HCT116 (cell line): Measurements from ENCODE around the gene NPFFR1.
A peak's percentile ranks its signal among the peaks of the same experiment; 100 is the strongest.

Source experiments
- CTCF ChIP-seq, 3 experiments: fragments of 200-600 bp in 1 of 3; sonication (generic) in 1 of 3; IDR thresholded peaks in 2 of 3; conservative IDR thresholded peaks in 1 of 3; 2 replicates each; pipeline ENCODE4 v1.5.1; 2012 to 2017; ENCODE audit warnings: low read depth in 2 of 3, low read length in 2 of 3, antibody characterized with exemption in 1 of 3, borderline replicate concordance in 1 of 3, control low read depth in 1 of 3, mild to moderate bottlenecking in 1 of 3, mixed read lengths in 1 of 3, mixed run types in 1 of 3, moderate library complexity in 1 of 3; ENCODE audit not compliant: insufficient read depth in 1 of 3
- EZH2 ChIP-seq: fragments of 200-600 bp; sonication (generic); IDR thresholded peaks from 2 replicates; pipeline ENCODE4 v1.6.1; 2017; ENCODE audit warnings: antibody characterized with exemption, mixed run types
- SP1 ChIP-seq: IDR thresholded peaks from 2 replicates; pipeline ENCODE4 v1.6.1; 2012; ENCODE audit warnings: low read depth
- ZNF274 ChIP-seq: fragments of 200-500 bp; sonication (Bioruptor generic); IDR thresholded peaks from 2 replicates; pipeline ENCODE4 v1.6.1; 2014; ENCODE audit warnings: mild to moderate bottlenecking, low read depth, low read length, inconsistent platforms
- TF ChIP-seq, protein P1 (sequence below): IDR thresholded peaks from 2 replicates; pipeline ENCODE4 v1.6.1; 2012
- TF ChIP-seq, protein P2 (sequence below): IDR thresholded peaks from 2 replicates; pipeline ENCODE4 v1.6.1; 2012; ENCODE audit warnings: low read depth
- TF ChIP-seq, protein P3 (sequence below): IDR thresholded peaks from 2 replicates; pipeline ENCODE4 v1.6.1; 2012

- no peak for TF ChIP-seq ZNF274
- TF ChIP-seq SP1, result peak; percentile 76
- no peak for TF ChIP-seq CTCF (IDR thresholded peaks at IDR 0.05 in 2 of 3, conservative IDR thresholded peaks at IDR 0.05 in 1 of 3; ENCODE audit: borderline replicate concordance in 1 of 3, insufficient read depth in 1 of 3, low read depth in 2 of 3, low read length in 2 of 3)
- TF ChIP-seq, protein P1, sequence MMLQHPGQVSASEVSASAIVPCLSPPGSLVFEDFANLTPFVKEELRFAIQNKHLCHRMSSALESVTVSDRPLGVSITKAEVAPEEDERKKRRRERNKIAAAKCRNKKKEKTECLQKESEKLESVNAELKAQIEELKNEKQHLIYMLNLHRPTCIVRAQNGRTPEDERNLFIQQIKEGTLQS, result no peak
- TF ChIP-seq, protein P2, sequence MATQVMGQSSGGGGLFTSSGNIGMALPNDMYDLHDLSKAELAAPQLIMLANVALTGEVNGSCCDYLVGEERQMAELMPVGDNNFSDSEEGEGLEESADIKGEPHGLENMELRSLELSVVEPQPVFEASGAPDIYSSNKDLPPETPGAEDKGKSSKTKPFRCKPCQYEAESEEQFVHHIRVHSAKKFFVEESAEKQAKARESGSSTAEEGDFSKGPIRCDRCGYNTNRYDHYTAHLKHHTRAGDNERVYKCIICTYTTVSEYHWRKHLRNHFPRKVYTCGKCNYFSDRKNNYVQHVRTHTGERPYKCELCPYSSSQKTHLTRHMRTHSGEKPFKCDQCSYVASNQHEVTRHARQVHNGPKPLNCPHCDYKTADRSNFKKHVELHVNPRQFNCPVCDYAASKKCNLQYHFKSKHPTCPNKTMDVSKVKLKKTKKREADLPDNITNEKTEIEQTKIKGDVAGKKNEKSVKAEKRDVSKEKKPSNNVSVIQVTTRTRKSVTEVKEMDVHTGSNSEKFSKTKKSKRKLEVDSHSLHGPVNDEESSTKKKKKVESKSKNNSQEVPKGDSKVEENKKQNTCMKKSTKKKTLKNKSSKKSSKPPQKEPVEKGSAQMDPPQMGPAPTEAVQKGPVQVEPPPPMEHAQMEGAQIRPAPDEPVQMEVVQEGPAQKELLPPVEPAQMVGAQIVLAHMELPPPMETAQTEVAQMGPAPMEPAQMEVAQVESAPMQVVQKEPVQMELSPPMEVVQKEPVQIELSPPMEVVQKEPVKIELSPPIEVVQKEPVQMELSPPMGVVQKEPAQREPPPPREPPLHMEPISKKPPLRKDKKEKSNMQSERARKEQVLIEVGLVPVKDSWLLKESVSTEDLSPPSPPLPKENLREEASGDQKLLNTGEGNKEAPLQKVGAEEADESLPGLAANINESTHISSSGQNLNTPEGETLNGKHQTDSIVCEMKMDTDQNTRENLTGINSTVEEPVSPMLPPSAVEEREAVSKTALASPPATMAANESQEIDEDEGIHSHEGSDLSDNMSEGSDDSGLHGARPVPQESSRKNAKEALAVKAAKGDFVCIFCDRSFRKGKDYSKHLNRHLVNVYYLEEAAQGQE, result no peak
- TF ChIP-seq, protein P3, sequence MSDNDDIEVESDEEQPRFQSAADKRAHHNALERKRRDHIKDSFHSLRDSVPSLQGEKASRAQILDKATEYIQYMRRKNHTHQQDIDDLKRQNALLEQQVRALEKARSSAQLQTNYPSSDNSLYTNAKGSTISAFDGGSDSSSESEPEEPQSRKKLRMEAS, result peak; percentile 57
- TF ChIP-seq EZH2, result no peak
These were observed 28.2 kb downstream of the NPFFR1 start for GRCh38 chr10:70255329-70256299.
